HG03159 (cell line): ENCODE results near the gene ARMC3.
"Not testable (repeated sequence)": the region's sequence is repeated elsewhere in the genome, so short reads cannot be mapped to it uniquely, and the experiment has no call there.

Experiments used
- ATAC-seq: cut with Tn5 transposase; IDR thresholded peaks from one replicate; pipeline ENCODE4 v1.9.1; 2021; ENCODE audit warnings: mild to moderate bottlenecking, moderate library complexity; ENCODE audit not compliant: unreplicated experiment

ARMC3 gene, protein sequence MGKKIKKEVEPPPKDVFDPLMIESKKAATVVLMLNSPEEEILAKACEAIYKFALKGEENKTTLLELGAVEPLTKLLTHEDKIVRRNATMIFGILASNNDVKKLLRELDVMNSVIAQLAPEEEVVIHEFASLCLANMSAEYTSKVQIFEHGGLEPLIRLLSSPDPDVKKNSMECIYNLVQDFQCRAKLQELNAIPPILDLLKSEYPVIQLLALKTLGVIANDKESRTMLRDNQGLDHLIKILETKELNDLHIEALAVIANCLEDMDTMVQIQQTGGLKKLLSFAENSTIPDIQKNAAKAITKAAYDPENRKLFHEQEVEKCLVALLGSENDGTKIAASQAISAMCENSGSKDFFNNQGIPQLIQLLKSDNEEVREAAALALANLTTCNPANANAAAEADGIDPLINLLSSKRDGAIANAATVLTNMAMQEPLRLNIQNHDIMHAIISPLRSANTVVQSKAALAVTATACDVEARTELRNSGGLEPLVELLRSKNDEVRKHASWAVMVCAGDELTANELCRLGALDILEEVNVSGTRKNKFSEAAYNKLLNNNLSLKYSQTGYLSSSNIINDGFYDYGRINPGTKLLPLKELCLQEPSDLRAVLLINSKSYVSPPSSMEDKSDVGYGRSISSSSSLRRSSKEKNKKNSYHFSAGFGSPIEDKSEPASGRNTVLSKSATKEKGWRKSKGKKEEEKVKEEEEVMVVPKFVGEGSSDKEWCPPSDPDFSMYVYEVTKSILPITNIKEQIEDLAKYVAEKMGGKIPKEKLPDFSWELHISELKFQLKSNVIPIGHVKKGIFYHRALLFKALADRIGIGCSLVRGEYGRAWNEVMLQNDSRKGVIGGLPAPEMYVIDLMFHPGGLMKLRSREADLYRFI

GRCh38 chr10:22927661-22928403, at the start of gene ARMC3:
TSS of gene ARMC3 (plus strand) at chr10:22928053. CDS start at chr10:22931997, 3,944 bp downstream.
- peak; percentile 95 for ATAC-seq

DNA sequence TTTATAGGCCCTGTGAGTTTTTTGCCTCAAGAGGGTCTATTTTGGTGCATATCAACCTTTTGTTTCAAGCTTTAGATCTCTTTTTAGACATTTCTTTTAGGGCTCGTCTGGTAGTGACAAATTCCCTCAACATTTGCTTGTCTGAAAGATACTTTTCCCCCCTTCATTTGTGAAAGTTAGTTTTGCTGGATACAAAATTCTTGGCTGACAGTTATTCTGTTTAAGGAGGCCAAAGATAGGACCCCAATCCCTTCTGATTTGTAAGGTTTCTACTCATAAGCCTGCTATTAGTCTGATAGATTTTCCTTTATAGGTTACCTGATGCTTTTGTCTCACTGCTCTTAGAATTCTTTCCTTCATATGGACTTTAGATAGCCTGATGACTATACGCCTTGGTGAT, 36.1 kb upstream of the ARMC3 start:
- no peak for ATAC-seq

GRCh38 chr10:22893781-22894180, 34.1 kb upstream of the ARMC3 start:
- ATAC-seq = no peak

DNA sequence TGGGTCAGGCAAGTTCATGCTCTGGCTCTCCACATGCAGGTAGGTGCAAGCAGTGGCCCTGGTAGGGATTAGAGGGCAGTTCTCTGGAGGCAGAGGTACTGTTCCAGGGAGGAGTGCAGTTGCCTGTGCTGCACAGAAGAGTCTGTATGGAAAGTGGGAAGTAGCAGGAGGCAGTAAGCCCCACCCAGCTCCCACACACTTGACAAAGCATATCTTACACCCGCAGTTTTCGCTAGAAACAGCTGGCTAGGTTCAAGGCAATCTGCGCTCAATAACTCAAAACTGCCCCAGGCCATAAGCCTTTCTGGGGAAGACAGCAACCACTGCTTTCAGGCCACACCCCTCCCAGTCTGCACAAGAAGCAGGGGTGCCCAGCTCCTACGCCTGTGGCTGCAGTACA, 33.1 kb upstream of the ARMC3 start:
- ATAC-seq = no peak

DNA sequence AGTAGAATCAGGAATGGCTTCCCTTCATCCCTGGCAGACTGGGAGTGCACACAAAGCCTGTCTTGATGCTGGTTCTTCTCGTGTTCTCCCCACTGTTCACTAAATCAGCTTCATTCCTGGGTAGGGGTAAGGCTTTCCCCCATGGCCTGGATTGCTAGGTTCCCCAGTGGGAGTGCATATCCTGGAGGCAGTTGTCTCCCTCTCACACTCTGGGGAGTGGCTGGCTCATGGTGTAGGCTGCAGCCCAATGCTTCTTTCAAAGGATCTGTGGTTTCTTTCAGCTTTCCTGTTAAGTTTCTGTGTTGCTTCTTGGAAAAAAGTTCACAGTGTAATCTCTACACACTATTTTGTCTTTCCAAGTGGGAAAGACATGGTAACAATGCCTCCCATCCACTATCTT, 32.6 kb upstream of the ARMC3 start:
- ATAC-seq = no peak

DNA sequence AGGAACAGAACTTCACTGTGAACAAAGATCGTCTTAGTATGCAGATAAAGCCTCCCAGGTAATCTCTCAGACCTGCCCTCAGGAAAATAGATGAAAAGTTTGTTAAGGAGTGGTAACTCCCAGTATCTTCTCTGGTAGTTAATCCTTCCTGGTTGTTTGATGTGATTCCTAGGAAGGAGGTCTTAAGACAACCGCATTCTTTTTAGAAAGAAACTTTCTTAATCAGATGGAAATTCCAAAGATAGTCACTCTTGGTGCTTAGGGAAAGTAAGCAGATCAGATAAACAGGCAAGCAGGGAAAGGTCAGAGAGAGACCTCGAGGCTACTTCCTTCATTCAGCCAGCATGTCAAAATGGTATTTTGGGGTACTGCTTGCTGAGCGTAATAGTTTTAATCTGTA, 30.5 kb upstream of the ARMC3 start:
- ATAC-seq = no peak

DNA sequence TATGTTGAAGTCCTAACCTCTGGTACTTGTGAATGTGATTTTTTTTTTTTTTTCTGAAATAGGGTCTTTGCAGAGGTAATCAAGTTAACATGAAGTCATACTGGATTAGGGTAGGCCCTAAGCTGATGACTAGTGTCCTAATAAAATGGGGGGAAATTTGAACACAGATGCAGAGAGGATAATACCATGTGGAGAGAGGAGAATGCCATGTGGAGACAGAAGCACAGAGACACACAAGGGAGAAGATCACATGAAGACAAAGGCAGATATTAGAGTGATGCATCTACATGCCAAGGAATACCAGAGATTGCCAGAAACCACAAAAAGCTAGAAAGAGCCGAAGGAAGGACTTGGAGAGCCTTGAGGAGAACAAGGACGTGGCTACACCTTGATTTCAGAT, 28.5 kb upstream of the ARMC3 start:
- no peak for ATAC-seq

- no peak for ATAC-seq
Measured at GRCh38 chr10:22899775-22900174, 28.1 kb upstream of the ARMC3 start.

- no peak for ATAC-seq
Measured at GRCh38 chr10:22900841-22901601, 26.8 kb upstream of the ARMC3 start.

GRCh38 chr10:22902147-22902546, 25.7 kb upstream of the ARMC3 start:
- not testable (repeated sequence) for ATAC-seq

- no peak for ATAC-seq
Measured at GRCh38 chr10:22903694-22904093, 24.2 kb upstream of the ARMC3 start.

DNA sequence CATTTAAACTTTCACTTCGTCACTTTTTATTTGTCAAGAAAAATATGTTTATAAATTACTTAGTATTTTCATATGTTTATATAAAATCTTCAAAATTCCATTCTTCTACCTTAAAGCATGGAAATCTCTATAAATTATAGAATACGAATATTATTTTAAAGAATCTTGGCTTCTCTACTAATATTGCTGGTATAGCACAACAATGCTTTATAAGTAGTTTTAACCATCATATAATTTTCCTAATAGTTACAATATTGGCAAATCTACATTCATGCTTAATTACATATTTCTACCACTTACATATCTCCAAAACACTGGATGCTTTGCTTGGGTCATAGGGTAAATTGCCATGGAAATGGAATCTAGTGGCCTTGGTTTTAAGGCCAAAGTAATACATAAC, 21.1 kb upstream of the ARMC3 start:
- no peak for ATAC-seq

- ATAC-seq = no peak
Measured at GRCh38 chr10:22908837-22909236, 19.0 kb upstream of the ARMC3 start.

DNA sequence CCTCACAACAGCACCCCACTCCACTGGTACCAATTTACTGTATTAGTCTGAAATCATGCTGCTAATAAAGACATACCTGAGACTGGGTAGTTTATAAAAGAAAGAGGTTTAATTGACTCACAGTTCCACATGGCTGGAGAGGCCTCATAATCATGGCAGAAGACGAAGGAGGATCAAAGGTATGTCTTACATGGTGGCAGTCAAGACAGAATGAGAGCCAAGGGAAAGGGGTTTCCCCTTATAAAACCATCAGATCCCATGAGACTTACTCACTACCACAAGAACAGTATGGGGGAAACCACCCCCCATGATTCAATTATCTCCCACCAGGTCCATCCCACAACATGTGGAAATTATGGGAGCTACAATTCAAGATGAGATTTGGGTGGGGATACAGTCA, 18.2 kb upstream of the ARMC3 start:
- not testable (repeated sequence) for ATAC-seq

- no peak for ATAC-seq
Measured at GRCh38 chr10:22911067-22911466, 16.8 kb upstream of the ARMC3 start.

- no peak for ATAC-seq
Measured at GRCh38 chr10:22911889-22912762, 15.7 kb upstream of the ARMC3 start.

DNA sequence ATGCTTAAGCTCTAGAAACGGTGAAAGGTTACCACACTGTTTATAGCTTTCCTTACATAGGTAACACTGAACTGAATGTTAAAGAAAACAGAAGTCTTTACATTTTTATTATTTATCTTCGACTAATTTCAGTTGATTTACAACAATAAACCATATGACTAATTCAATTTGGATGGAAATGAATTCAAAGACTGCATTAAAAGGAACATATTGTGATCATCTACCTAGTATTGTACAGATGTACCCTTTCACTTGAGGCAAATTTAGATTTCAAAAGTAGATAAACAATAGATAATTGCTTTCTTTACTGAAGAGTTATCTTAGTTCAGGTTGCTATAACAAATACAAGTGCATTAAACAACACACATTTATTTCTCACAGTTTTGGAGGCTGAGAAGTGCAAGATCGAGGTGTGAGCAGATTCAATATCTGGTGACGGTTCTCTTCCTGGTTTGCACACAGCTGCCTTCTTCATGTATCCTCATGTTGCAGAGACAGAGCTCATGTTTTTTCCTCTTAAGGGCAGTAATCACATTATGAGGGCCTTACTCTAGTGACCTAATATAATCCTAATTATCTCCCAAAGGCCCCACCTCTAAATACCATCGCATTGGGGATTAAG, 15.0 kb upstream of the ARMC3 start:
- ATAC-seq = no peak

- no peak for ATAC-seq
Measured at GRCh38 chr10:22913474-22914092, 14.3 kb upstream of the ARMC3 start.

GRCh38 chr10:22915314-22915713, 12.5 kb upstream of the ARMC3 start:
- no peak for ATAC-seq
